ENCODE results near the gene ARHGAP23. TPM values are rescaled to one million over a fixed set of nuclear protein-coding genes. Genes with fewer than 3 reads are reported as not detected.
"Not testable (repeated sequence)": the region's sequence is repeated elsewhere in the genome, so short reads cannot be mapped to it uniquely, and the experiment has no call there.

Gene ARHGAP23
- polyA plus RNA-seq, 1 donor = 23.6 TPM

GRCh38 chr17:38430822-38431221, 2.6 kb downstream of the ARHGAP23 start:
- no peak for DNase-seq
- Histone ChIP-seq H3K4me3 (ENCODE audit: low read length) (no peak overlapping the region), H3K36me3 (ENCODE audit: control insufficient read depth, insufficient read depth, low read length) (no peaks in the 10 kb centered on the region), H3K27me3 (ENCODE audit: control insufficient read depth, insufficient read depth, low read length) (no peaks in the 10 kb centered on the region), H3K27ac (ENCODE audit: low read length) (no peak overlapping the region), H3K9me3 (ENCODE audit: control insufficient read depth, low read depth, low read length) (no peaks in the 10 kb centered on the region), H3K4me1 (ENCODE audit: control insufficient read depth, insufficient read depth, low read length) (peaks cover 15% of the 10 kb centered on the region)
- WGBS (ENCODE audit: insufficient coverage, low lambda C conversion rate) = no CpG with 5 or more reads among the region's 2 CpGs

- no CpG with 5 or more reads among the region's 10 CpGs for WGBS (ENCODE audit: insufficient coverage, low lambda C conversion rate)
- Histone ChIP-seq H3K4me1 (ENCODE audit: control insufficient read depth, insufficient read depth, low read length) (peaks cover 14% of the 10 kb centered on the region), H3K27ac (ENCODE audit: low read length) (no peak overlapping the region)
Observed at GRCh38 chr17:38431346-38432145, 3.3 kb downstream of the ARHGAP23 start.

GRCh38 chr17:38434178-38434665, 6.0 kb downstream of the ARHGAP23 start:
- DNase-seq = no peak
- Histone ChIP-seq H3K36me3 (ENCODE audit: control insufficient read depth, insufficient read depth, low read length) (no peaks in the 10 kb centered on the region), H3K9me3 (ENCODE audit: control insufficient read depth, low read depth, low read length) (no peaks in the 10 kb centered on the region), H3K27ac (ENCODE audit: low read length) (no peak overlapping the region), H3K4me1 (ENCODE audit: control insufficient read depth, insufficient read depth, low read length) (no peaks in the 10 kb centered on the region), H3K27me3 (ENCODE audit: control insufficient read depth, insufficient read depth, low read length) (no peaks in the 10 kb centered on the region), H3K4me3 (ENCODE audit: low read length) (no peak overlapping the region)
- no CpG with 5 or more reads among the region's 21 CpGs for WGBS (ENCODE audit: insufficient coverage, low lambda C conversion rate)

More at GRCh38 chr17:38431346-38432145, 3.3 kb downstream of the ARHGAP23 start:
- no peaks in the 10 kb centered on the region for H3K9me3 ChIP-seq (ENCODE audit: control insufficient read depth, low read depth, low read length)
- H3K4me3 ChIP-seq (ENCODE audit: low read length) = no peak overlapping the region
- no peak for DNase-seq
- H3K27me3 ChIP-seq (ENCODE audit: control insufficient read depth, insufficient read depth, low read length) = no peaks in the 10 kb centered on the region
- H3K36me3 ChIP-seq (ENCODE audit: control insufficient read depth, insufficient read depth, low read length) = no peaks in the 10 kb centered on the region

GRCh38 chr17:38435795-38436194, 7.5 kb downstream of the ARHGAP23 start:
- Histone ChIP-seq H3K9me3 (ENCODE audit: control insufficient read depth, low read depth, low read length) (no peaks in the 10 kb centered on the region), H3K27me3 (ENCODE audit: control insufficient read depth, insufficient read depth, low read length) (no peaks in the 10 kb centered on the region), H3K27ac (ENCODE audit: low read length) (no peak overlapping the region), H3K4me3 (ENCODE audit: low read length) (no peak overlapping the region), H3K36me3 (ENCODE audit: control insufficient read depth, insufficient read depth, low read length) (no peaks in the 10 kb centered on the region), H3K4me1 (ENCODE audit: control insufficient read depth, insufficient read depth, low read length) (no peaks in the 10 kb centered on the region)
- DNase-seq = no peak
- WGBS (ENCODE audit: insufficient coverage, low lambda C conversion rate) = 40% methylated on average over 1 of the region's 9 CpGs

GRCh38 chr17:38436386-38436785, 8.1 kb downstream of the ARHGAP23 start:
- WGBS (ENCODE audit: insufficient coverage, low lambda C conversion rate) = no CpG with 5 or more reads among the region's 11 CpGs
- H3K27me3 ChIP-seq (ENCODE audit: control insufficient read depth, insufficient read depth, low read length) = no peaks in the 10 kb centered on the region
- H3K4me3 ChIP-seq (ENCODE audit: low read length) = no peak overlapping the region
- no peaks in the 10 kb centered on the region for H3K9me3 ChIP-seq (ENCODE audit: control insufficient read depth, low read depth, low read length)
- no peaks in the 10 kb centered on the region for H3K4me1 ChIP-seq (ENCODE audit: control insufficient read depth, insufficient read depth, low read length)
- no peak for DNase-seq
- no peaks in the 10 kb centered on the region for H3K36me3 ChIP-seq (ENCODE audit: control insufficient read depth, insufficient read depth, low read length)
- H3K27ac ChIP-seq (ENCODE audit: low read length) = no peak overlapping the region

- H3K27me3 ChIP-seq (ENCODE audit: control insufficient read depth, insufficient read depth, low read length); H3K27ac ChIP-seq (ENCODE audit: low read length); DNase-seq; H3K4me3 ChIP-seq (ENCODE audit: low read length); H3K9me3 ChIP-seq (ENCODE audit: control insufficient read depth, low read depth, low read length); H3K4me1 ChIP-seq (ENCODE audit: control insufficient read depth, insufficient read depth, low read length); H3K36me3 ChIP-seq (ENCODE audit: control insufficient read depth, insufficient read depth, low read length): not testable (repeated sequence)
- no CpG with 5 or more reads among the region's 1 CpG for WGBS (ENCODE audit: insufficient coverage, low lambda C conversion rate)
Observed at GRCh38 chr17:38437313-38437712, 9.0 kb downstream of the ARHGAP23 start.

- DNase-seq = no peak
- 100% methylated on average over 1 of the region's 5 CpGs for whole genome bisulfite sequencing (ENCODE audit: insufficient coverage, low lambda C conversion rate)
- no peak overlapping the region for H3K27ac ChIP-seq (ENCODE audit: low read length)
Observed at GRCh38 chr17:38439436-38439835, 11.2 kb downstream of the ARHGAP23 start.

GRCh38 chr17:38440614-38441397, 12.5 kb downstream of the ARHGAP23 start:
- 20% methylated on average over 1 of the region's 16 CpGs for WGBS (ENCODE audit: insufficient coverage, low lambda C conversion rate)

More at GRCh38 chr17:38439436-38439835, 11.2 kb downstream of the ARHGAP23 start:
- Histone ChIP-seq H3K36me3 (ENCODE audit: control insufficient read depth, insufficient read depth, low read length) (no peaks in the 10 kb centered on the region), H3K4me3 (ENCODE audit: low read length) (no peak overlapping the region), H3K27me3 (ENCODE audit: control insufficient read depth, insufficient read depth, low read length) (no peaks in the 10 kb centered on the region), H3K9me3 (ENCODE audit: control insufficient read depth, low read depth, low read length) (no peaks in the 10 kb centered on the region), H3K4me1 (ENCODE audit: control insufficient read depth, insufficient read depth, low read length) (peaks cover 5% of the 10 kb centered on the region)

GRCh38 chr17:38441429-38442061, 13.3 kb downstream of the ARHGAP23 start:
- DNase-seq = no peak
- Histone ChIP-seq H3K4me3 (ENCODE audit: low read length) (no peak overlapping the region), H3K9me3 (ENCODE audit: control insufficient read depth, low read depth, low read length) (no peaks in the 10 kb centered on the region), H3K36me3 (ENCODE audit: control insufficient read depth, insufficient read depth, low read length) (no peaks in the 10 kb centered on the region), H3K27ac (ENCODE audit: low read length) (no peak overlapping the region), H3K27me3 (ENCODE audit: control insufficient read depth, insufficient read depth, low read length) (no peaks in the 10 kb centered on the region), H3K4me1 (ENCODE audit: control insufficient read depth, insufficient read depth, low read length) (peaks cover 7% of the 10 kb centered on the region)
- WGBS (ENCODE audit: insufficient coverage, low lambda C conversion rate) = 0% methylated on average over 1 of the region's 9 CpGs

More at GRCh38 chr17:38440614-38441397, 12.5 kb downstream of the ARHGAP23 start:
- Histone ChIP-seq H3K4me1 (ENCODE audit: control insufficient read depth, insufficient read depth, low read length) (peaks cover 7% of the 10 kb centered on the region), H3K27ac (ENCODE audit: low read length) (no peak overlapping the region), H3K9me3 (ENCODE audit: control insufficient read depth, low read depth, low read length) (no peaks in the 10 kb centered on the region), H3K36me3 (ENCODE audit: control insufficient read depth, insufficient read depth, low read length) (no peaks in the 10 kb centered on the region), H3K4me3 (ENCODE audit: low read length) (no peak overlapping the region), H3K27me3 (ENCODE audit: control insufficient read depth, insufficient read depth, low read length) (no peaks in the 10 kb centered on the region)
- DNase-seq = no peak

GRCh38 chr17:38442548-38442947, 14.3 kb downstream of the ARHGAP23 start:
- peaks cover 9% of the 10 kb centered on the region for H3K4me1 ChIP-seq (ENCODE audit: control insufficient read depth, insufficient read depth, low read length)

More at GRCh38 chr17:38442548-38442947, 14.3 kb downstream of the ARHGAP23 start:
- no peak overlapping the region for H3K27ac ChIP-seq (ENCODE audit: low read length)
- no peaks in the 10 kb centered on the region for H3K27me3 ChIP-seq (ENCODE audit: control insufficient read depth, insufficient read depth, low read length)
- no peak for DNase-seq
- no CpG with 5 or more reads among the region's 4 CpGs for WGBS (ENCODE audit: insufficient coverage, low lambda C conversion rate)
- H3K9me3 ChIP-seq (ENCODE audit: control insufficient read depth, low read depth, low read length) = no peaks in the 10 kb centered on the region
- no peak overlapping the region for H3K4me3 ChIP-seq (ENCODE audit: low read length)
- H3K36me3 ChIP-seq (ENCODE audit: control insufficient read depth, insufficient read depth, low read length) = no peaks in the 10 kb centered on the region
